Kidney (tissue), 14 donors: ENCODE data around the gene GGT5. TPM values are rescaled to one million over a fixed set of nuclear protein-coding genes. Genes with fewer than 3 reads are reported as not detected.
A peak's percentile ranks its signal among the peaks of the same experiment; 100 is the strongest.
"Not testable (repeated sequence)": the region's sequence is repeated elsewhere in the genome, so short reads cannot be mapped to it uniquely, and the experiment has no call there.

ENCODE experiments used
- DNase-seq, 5 donors: peaks; one replicate each; pipeline ENCODE4 v3.0.0-alpha.2; 2013 to 2020
- FAIRE-seq: peaks from 2 replicates; lab custom pipeline; 2012; peaks lifted over from hg19 to GRCh38; lab: Jason Lieb, UNC
- H3K27ac ChIP-seq, 2 donors: one replicate each; pipeline ENCODE4 v1.7.0; 2013; ENCODE audit warnings: low read depth in 2 of 2, low read length in 2 of 2, inconsistent platforms in 1 of 2
- H3K27me3 ChIP-seq: one replicate; pipeline ENCODE4 v1.7.1; 2013; ENCODE audit warnings: low read length, inconsistent platforms; ENCODE audit not compliant: control insufficient read depth, insufficient read depth
- H3K36me3 ChIP-seq, 3 donors: one replicate each; pipeline versions ENCODE4 v1.7.0 to v1.7.1; 2013; ENCODE audit warnings: low read length in 3 of 3, control low read depth in 1 of 3, inconsistent platforms in 1 of 3; ENCODE audit not compliant: insufficient read depth in 3 of 3, control insufficient read depth in 2 of 3
- H3K4me1 ChIP-seq, 3 donors: one replicate each; pipeline versions ENCODE4 v1.7.0 to v1.7.1; 2013; ENCODE audit warnings: low read length in 3 of 3, inconsistent platforms in 1 of 3, low read depth in 1 of 3; ENCODE audit not compliant: control insufficient read depth in 2 of 3, insufficient read depth in 2 of 3
- H3K4me3 ChIP-seq, 3 donors: one replicate each; pipeline versions ENCODE4 v1.7.0 to v1.8.1; 2013; ENCODE audit warnings: low read length in 3 of 3, control low read depth in 1 of 3, inconsistent platforms in 1 of 3
- H3K9ac ChIP-seq, 3 donors: one replicate each; pipeline versions ENCODE4 v1.7.0 to v1.7.1; 2013; ENCODE audit warnings: low read length in 3 of 3, control low read depth in 1 of 3, inconsistent platforms in 1 of 3
- H3K9me3 ChIP-seq, 3 donors: one replicate each; pipeline versions ENCODE4 v1.7.0 to v1.7.1; 2013; ENCODE audit warnings: low read length in 3 of 3, control low read depth in 1 of 3, inconsistent platforms in 1 of 3; ENCODE audit not compliant: control insufficient read depth in 2 of 3, insufficient read depth in 1 of 3
- intact Hi-C: fragments of 100-400 bp; cut with DNase I; formaldehyde crosslinking; loops from one replicate; pipeline ENCODE4 v1.11.1; 2022
- polyA plus RNA-seq: library from polyadenylated mRNA; stranded (reverse); fragments of 350-450 nt; fragmentation: Illumina TruSeq; extraction: RNeasy Lipid Tissue Mini Kit (QIAGEN cat#74804); gene quantifications from one replicate; pipeline ENCODE4 v1.2.3, GENCODE V29; 2014; ENCODE audit warnings: low read depth, low replicate concordance; ENCODE audit not compliant: insufficient read depth
- total RNA-seq: library from RNA; stranded (reverse); fragmentation: NEBNext Ultra II Directional; extraction: Animal tissue kit (Norgen Biotek cat#: 25700); gene quantifications from one replicate; pipeline ENCODE4 v1.2.1, GENCODE V29; 2021
- TF ChIP-seq, protein P1 (sequence below): IDR thresholded peaks from 3 replicates; pipeline ENCODE4 v1.5.1; 2012; ENCODE audit warnings: mild to moderate bottlenecking, moderate library complexity, borderline replicate concordance; ENCODE audit not compliant: insufficient read depth; ENCODE audit errors: extremely low read depth
- donor health status: control.
- donor health status: control.
- donor health status: control.
- donor health status: control.
- donor health status: control.
- donor health status: DM: yes; HTN: yes; CAD: no.
- donor health status: Normal renal cell carcinoma (clear cell type).

Gene GGT5
- total and polyA plus RNA-seq, 2 donors from 2014 or later = 63.2 to 103 TPM

DNA sequence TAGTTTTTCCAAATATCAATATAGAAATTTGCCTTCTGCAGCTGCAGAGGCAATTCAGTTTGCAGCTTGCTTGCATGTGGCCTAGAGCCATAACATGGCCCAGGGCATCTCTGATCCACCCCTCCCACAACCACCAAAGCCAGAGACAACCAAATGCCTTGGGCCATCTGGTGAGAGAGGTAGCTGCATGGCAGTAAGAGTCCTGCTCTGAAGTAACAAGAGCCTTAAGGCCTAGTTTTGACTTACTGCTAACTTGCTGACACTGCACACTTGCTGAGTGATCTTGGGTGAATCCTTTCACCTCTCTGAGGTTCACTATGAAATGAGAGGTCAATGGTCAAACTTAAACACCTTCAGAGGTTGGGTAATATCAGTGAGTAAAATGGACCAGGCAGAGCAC, 20.9 kb upstream of the GGT5 start:
- no peak overlapping the region for H3K27ac ChIP-seq
- H3K9ac ChIP-seq = no peak overlapping the region
- TF ChIP-seq, protein P1, sequence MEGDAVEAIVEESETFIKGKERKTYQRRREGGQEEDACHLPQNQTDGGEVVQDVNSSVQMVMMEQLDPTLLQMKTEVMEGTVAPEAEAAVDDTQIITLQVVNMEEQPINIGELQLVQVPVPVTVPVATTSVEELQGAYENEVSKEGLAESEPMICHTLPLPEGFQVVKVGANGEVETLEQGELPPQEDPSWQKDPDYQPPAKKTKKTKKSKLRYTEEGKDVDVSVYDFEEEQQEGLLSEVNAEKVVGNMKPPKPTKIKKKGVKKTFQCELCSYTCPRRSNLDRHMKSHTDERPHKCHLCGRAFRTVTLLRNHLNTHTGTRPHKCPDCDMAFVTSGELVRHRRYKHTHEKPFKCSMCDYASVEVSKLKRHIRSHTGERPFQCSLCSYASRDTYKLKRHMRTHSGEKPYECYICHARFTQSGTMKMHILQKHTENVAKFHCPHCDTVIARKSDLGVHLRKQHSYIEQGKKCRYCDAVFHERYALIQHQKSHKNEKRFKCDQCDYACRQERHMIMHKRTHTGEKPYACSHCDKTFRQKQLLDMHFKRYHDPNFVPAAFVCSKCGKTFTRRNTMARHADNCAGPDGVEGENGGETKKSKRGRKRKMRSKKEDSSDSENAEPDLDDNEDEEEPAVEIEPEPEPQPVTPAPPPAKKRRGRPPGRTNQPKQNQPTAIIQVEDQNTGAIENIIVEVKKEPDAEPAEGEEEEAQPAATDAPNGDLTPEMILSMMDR = no peak
- DNase-seq (peak in 1 of 5 donors; percentile 30), FAIRE-seq (no peak)
- H3K27me3 ChIP-seq = no peaks in the 10 kb centered on the region
- H3K4me1 ChIP-seq = no peaks in the 10 kb centered on the region
- intact Hi-C loops = no loop called here
- no peaks in the 10 kb centered on the region for H3K36me3 ChIP-seq
- no peak overlapping the region for H3K4me3 ChIP-seq
- H3K9me3 ChIP-seq = no peaks in the 10 kb centered on the region

DNA sequence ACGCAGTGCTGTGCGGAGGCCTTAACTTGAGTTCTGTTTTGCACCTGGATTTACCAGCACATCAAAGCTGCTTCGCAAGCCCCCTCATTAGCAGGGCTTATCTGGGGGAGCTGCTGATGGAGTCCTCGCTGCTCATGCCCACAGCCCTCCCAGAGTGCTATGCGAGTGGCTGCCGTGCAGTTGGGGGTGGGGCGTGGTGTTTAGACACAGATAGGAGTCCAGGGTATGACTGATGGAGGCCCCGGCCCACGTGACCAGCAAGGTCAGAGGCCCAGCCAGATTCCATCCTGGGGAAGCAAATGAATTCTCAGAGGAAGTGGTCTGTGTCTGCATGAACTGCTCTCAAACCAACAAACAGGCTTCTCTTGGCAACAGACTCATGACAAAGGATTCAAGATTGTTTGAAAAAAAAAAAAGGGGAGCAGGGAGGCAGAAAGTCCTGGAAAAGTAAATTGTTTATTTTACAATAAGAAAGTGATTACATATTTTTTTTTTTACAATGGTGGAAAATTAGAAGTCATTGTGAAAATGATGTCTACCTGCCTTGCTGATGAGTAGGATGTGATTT, 19.5 kb upstream of the GGT5 start:
- H3K36me3 ChIP-seq, H3K27ac ChIP-seq, H3K4me3 ChIP-seq, H3K9ac ChIP-seq, intact Hi-C loops, H3K9me3 ChIP-seq, FAIRE-seq, H3K4me1 ChIP-seq, H3K27me3 ChIP-seq: not testable (repeated sequence)
- peak in 2 of 5 donors; percentile 45 to 67 for DNase-seq

DNA sequence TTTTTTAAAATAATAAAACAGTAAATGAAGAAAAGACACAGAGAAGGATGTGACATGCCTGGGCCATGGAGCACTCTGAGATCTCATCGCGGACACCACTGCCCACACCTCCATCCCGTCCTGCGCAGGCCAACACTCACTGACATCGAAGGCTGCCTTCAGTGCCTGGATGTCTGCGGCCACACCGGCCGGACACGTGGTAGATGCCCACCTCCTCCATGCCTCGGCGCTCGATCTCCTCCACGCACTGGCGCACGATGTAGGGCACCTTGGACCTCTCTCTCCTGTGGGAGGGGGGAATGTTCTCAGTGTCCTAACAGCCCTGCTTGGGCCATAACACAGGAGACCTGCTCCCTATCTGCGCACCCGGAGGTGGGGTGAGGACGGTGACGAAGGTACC, 18.6 kb upstream of the GGT5 start:
- H3K4me1 ChIP-seq, H3K9ac ChIP-seq, DNase-seq, H3K27ac ChIP-seq, FAIRE-seq, H3K9me3 ChIP-seq, intact Hi-C loops, H3K36me3 ChIP-seq, H3K4me3 ChIP-seq, H3K27me3 ChIP-seq: not testable (repeated sequence)

DNA sequence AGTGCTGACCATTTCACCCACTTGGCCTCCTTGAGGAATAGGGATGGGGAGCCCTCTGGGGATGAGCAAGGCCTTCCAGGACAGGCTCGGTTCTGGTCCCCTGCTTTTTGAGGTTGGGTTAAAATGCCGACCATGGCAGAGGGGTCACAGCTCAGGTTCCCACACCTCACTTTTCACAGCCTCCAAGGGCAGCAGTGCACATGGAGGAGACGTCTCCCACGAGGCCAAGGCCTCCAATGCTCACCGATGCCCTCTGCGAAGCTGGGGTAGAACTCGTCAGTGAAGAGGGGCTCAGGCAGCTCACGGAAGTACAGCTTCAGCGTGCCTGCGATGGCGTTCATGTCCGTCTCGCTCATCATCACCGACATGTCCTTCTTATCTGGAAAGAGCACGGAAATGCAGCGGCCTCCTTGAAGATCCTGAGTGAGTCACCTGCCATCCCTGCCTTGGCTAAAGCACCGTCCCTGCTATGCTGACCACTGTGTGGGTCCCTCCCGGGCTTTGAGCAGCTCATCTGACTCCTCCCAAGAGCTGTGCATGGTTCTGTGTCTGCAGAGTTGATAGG, 17.4 kb upstream of the GGT5 start:
- intact Hi-C loops, H3K36me3 ChIP-seq, DNase-seq, H3K9me3 ChIP-seq, H3K4me3 ChIP-seq, H3K27ac ChIP-seq, H3K9ac ChIP-seq, H3K4me1 ChIP-seq, FAIRE-seq, H3K27me3 ChIP-seq: not testable (repeated sequence)

DNA sequence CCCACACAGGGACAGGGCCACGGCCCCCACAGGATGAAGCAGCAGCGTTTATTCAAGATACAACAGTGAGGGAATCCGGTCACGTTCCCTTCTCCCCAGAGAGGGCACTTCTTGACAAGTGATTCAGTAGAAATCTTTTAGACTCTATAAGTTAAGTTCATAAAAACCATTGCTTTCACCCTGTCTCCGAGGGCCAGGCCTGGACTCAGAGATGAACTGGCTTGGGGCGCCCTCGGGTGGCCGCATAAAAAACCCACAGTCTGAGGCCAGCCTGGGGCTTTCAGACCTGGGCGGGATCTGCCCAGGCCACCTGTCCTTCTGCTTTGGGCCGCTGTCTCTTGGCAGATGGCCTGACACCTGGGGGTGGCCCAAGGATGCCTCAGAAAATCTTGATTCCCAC, 14.6 kb upstream of the GGT5 start:
- FAIRE-seq, H3K27me3 ChIP-seq, H3K9ac ChIP-seq, H3K9me3 ChIP-seq, H3K27ac ChIP-seq, H3K36me3 ChIP-seq, H3K4me1 ChIP-seq, intact Hi-C loops, H3K4me3 ChIP-seq: not testable (repeated sequence)
- TF ChIP-seq, protein P1 = peak; percentile 14
- DNase-seq = peak; percentile 69 to 88 (median 74)

DNA sequence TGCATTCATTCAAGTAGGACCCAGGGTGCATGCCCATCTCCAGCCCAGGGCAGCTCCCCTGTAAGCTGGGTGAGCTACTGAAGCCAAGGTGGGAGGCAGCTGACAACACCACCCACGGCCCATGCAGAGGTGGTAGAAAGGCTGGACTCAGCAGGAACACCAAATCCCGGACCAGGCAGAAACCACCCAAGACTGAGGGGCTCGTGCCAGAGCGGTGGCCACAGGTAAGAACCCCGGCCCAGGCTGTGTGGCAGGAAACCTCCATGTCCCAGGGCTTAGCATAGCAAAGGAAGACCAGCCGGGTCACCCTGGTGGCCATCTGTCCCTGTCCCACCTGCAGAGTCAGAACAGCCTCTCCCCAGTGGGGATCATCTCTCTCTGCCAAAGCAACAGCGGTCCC, 11.9 kb upstream of the GGT5 start:
- H3K9ac ChIP-seq, DNase-seq, H3K4me3 ChIP-seq, H3K27me3 ChIP-seq, H3K9me3 ChIP-seq, H3K36me3 ChIP-seq, H3K4me1 ChIP-seq, intact Hi-C loops, FAIRE-seq, H3K27ac ChIP-seq: not testable (repeated sequence)

DNA sequence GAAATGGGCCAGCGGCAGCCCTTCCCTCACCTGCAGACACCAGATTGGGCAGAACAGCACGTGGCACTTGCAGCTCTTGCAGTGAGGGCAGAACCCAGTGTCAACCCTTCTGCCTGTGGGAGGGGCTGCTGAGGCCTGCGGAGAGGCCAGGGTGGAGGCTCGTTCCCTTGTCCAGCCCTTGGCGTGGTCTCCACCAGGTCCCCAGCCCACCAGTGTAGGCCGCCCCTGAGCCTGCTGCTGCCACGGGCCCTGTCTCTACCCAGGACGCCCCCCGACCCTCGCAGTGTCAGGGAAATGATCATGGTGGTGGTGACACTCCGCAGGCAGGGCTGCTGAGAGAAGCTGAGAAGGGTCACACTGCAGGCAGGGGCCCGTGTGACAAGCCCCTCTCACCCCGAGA, 11.3 kb upstream of the GGT5 start:
- H3K4me1 ChIP-seq, H3K4me3 ChIP-seq, H3K9ac ChIP-seq, H3K27me3 ChIP-seq, H3K27ac ChIP-seq, FAIRE-seq, H3K9me3 ChIP-seq, intact Hi-C loops, H3K36me3 ChIP-seq: not testable (repeated sequence)
- peak in 1 of 5 donors; percentile 71 for DNase-seq
